GM12891 (cell line): Measurements from ENCODE around the gene PAX9.
"Not testable (repeated sequence)": the region's sequence is repeated elsewhere in the genome, so short reads cannot be mapped to it uniquely, and the experiment has no call there.

Source experiments
- DNase-seq: peaks from one replicate; pipeline ENCODE4 v3.0.0; 2011; ENCODE audit warnings: low spot score; ENCODE audit not compliant: insufficient read length
- FAIRE-seq: peaks from 2 replicates; lab custom pipeline; 2011; peaks lifted over from hg19 to GRCh38; lab: Jason Lieb, UNC
- PAX5 ChIP-seq: IDR thresholded peaks from 2 replicates; pipeline ENCODE4 v1.6.1; 2011; ENCODE audit warnings: low read length, moderate library complexity, mild to moderate bottlenecking; ENCODE audit not compliant: insufficient read depth, severe bottlenecking
- POLR2A ChIP-seq: IDR thresholded peaks from 2 replicates; pipeline ENCODE4 v1.6.1; 2011; ENCODE audit warnings: low read depth, low read length, control low read depth
- POLR2AphosphoS5 ChIP-seq: IDR thresholded peaks from 2 replicates; pipeline ENCODE4 v1.6.1; 2011; ENCODE audit warnings: low read depth, low read length, control low read depth
- POU2F2 ChIP-seq: IDR thresholded peaks from 2 replicates; pipeline ENCODE4 v1.6.1; 2011; ENCODE audit warnings: low read depth, mild to moderate bottlenecking, control low read depth, low read length, moderate library complexity
- SPI1 ChIP-seq: IDR thresholded peaks from 2 replicates; pipeline ENCODE4 v1.6.1; 2011; ENCODE audit warnings: low read depth, low read length, control low read depth
- TAF1 ChIP-seq: IDR thresholded peaks from 2 replicates; pipeline ENCODE4 v1.6.1; 2011; ENCODE audit warnings: low read depth, low read length, control low read depth

The PAX9 gene

DNA sequence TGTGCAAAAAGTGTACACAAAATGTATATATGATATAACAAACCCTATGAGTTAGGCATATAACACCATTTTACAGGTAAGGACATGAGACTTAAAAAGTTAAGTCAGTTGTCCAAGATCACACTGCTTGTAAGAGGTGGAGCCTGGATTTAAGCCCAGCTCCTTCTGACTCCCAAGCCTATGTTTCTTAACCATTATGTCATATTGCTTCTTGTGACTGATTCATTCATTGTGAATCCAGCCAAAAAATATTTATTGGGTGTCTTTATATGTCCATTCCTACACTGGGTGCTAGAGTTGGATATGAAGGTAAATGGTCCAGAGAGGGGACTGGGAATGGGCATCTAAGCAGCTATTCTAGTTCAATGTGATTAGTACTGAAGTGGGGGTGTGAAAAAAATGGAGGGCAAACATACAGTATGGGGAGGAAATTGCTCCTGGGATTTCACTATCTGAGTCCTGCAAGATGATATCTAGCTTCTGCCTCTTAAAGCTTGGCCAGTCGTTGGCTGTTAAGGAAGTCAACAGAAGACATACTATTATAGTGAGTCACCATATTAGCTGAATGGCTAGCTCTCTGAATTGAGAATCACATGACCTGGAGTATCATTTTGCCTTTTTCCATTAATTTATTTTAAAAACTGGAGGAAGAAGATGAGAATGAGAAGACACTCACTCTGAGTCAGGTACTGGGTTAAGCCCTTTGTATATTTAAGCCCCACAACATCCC is 28.8 kb downstream of the PAX9 start:
- DNase-seq: no peak
- TF ChIP-seq PAX5: no peak
- TF ChIP-seq POU2F2: no peak
- no peak for TF ChIP-seq POLR2AphosphoS5
- no peak for FAIRE-seq

DNA sequence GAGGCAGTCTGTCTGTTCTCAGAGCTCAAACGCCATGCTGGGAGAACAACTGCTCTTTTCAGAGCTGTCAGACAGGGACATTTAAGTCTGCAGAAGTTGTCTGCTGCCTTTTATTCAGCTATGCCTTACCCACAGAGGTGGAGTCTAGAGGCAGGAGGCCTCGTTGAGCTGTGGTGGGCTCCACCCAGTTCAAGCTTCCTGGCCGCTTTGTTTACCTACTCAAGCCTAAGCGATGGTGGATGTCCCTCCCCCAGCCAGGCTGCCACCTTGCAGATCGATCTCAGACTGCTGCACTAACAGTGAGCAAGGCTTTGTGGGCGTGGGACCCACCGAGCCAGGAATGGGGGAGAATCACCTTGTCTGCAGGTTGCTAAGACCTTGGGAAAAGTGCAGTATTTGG is 37.8 kb downstream of the PAX9 start:
- not testable (repeated sequence) for DNase-seq, FAIRE-seq

DNA sequence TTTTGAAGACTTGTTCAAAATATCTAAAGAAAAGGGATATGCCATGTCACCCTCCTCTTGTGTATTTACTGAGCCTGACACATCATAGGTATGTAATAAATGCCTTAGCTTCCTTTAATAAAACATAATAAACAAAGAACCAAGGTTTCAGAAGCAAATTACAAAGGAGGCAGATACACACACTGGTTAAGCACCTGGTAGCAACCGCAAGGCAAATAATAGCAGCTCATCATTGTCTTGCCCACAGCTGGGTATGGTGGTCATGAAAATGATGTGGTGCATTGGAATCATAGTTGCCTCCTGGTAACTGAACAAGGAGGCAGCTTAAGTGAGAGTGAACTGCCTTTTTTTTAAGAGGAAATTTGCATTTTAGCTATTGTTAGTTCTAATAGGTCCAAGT is 39.0 kb downstream of the PAX9 start:
- no peak for FAIRE-seq
- TF ChIP-seq POLR2A (no peak), POLR2AphosphoS5 (no peak), PAX5 (no peak), SPI1 (no peak), POU2F2 (no peak), TAF1 (no peak)

DNA sequence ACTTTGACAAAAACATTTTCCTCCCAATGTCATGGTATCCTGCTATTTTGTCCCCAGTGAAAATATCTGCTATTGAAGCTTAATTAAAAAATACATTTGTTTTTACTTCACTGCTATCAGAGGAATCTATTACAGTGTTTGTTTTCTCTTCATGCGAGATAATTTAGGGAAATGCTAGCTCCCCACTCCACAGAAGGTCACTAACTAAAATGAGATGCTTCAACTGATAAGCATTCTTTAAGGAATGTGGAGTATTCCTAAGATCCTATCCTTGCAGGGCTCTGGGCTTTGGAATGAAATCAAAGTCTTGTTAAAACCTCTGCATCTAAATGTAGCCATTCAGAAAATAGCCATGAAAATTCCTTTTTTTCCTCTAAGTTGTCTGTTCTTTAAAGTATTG is 39.5 kb downstream of the PAX9 start:
- DNase-seq (no peak), FAIRE-seq (no peak)

More for the DNA sequence above, 39.0 kb downstream of the PAX9 start:
- no peak for DNase-seq

DNA sequence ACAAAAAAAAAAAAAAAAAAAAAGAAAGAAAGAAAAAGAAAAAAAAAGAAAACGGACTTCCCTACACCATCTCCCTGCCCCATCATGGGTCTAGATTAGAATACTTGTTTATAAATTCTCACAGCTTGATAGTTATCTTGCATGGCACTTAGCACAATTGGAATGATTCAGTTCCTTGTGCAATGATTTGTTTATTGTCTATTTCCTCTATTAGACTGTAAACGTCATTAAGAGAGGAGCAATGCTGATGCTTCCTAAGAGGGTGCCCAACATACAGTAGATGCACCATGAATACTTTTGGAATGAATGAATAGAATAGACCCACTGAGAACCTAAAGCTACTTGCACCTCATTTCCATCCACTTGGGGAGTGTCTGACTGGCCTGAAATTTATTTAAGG is 40.8 kb downstream of the PAX9 start:
- TF ChIP-seq PAX5 (no peak), POU2F2 (no peak), TAF1 (no peak), SPI1 (no peak), POLR2AphosphoS5 (no peak), POLR2A (no peak)
- no peak for DNase-seq
- no peak for FAIRE-seq

More for the DNA sequence above, 39.5 kb downstream of the PAX9 start:
- TF ChIP-seq POLR2AphosphoS5 (no peak), POU2F2 (no peak), POLR2A (no peak), SPI1 (no peak), PAX5 (no peak)

DNA sequence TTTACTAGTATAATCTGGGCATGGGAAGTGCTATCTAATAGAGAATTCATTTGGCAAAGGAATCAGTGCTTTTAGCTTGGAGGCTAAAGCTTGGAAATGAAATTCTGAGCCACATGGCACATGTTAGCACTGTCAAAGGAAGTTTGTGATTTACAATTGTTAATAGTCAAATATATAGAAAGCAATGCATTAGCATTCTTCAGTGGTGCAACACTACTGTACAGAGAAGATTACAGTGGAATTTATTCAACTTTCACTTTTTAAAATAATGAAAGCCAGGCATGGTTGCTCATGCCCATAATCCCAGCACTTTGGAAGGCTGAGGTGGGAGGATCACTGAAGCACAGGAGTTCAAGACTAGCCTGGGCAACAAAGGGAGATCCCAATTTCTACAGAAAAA is 45.9 kb downstream of the PAX9 start:
- no peak for DNase-seq
- FAIRE-seq: no peak
- TF ChIP-seq TAF1: no peak
- no peak for TF ChIP-seq POLR2AphosphoS5
- TF ChIP-seq POLR2A: no peak
- no peak for TF ChIP-seq PAX5
- TF ChIP-seq SPI1: no peak
- no peak for TF ChIP-seq POU2F2

DNA sequence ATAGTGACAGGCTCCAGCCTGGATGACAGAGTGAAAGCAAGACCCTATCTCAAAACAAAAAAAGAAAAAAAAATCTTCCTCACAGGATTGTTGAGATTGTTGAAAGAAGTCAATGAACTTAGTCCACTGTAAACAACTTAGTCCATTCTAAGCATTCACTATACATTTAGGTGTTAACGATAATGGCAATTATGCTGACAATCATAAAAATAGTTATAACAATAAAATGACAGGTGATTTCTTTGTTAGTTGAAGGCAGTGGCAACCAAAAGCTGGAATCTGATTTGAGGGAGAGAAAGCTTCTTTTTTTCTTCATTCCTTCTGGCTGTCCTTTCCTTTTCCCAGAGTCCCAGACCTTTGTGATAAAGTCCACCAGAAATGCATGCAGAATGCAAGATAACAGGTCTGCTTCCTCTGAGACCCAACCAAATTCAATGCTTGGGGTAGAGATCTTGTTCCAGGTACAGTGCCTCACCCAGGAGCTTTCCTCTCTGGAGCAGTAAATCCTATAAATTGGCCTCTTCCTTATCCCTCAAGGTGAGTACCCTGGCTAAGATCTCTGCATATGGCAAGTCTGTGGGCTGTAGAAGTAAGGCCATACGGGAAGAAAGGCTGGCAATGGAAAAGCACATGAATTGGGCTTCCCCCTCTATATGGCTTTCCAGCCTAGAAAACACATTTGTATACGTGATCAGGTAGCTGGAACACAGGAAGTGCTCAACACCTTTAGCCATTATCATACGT is 52.5 kb downstream of the PAX9 start:
- TF ChIP-seq TAF1 (no peak), SPI1 (no peak), POLR2A (no peak), POU2F2 (no peak), PAX5 (no peak), POLR2AphosphoS5 (no peak)
- DNase-seq: no peak
- FAIRE-seq: no peak

DNA sequence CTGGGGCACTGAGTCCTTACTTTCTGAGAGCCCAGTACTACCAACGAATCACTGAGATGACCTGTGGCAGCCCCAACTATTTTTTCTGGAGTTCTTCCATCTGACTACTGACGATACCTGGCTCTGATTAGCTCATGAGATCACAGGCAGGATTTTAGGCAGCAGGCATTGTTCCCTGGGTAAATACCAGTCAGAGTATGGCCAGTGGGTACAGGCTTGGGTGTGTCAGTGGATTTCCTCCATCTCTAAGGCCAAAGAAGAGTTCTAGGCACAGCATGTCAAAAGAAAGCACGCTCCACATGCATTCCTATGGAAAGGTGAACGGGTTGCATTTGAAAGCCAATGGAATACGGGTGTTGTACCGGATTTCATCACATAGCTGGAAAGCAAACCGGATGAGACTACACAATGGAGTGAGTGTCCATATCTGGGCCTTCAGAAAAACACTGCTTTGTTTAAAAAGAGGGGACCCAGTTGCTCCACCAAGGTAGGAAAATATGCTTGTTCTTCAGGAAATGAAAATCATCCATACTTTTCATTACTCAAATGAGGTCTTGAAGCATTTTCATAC is 55.0 kb downstream of the PAX9 start:
- no peak for TF ChIP-seq SPI1
- TF ChIP-seq POU2F2: no peak
- TF ChIP-seq POLR2AphosphoS5: no peak
- no peak for TF ChIP-seq POLR2A
- TF ChIP-seq TAF1: no peak
- no peak for FAIRE-seq
- no peak for DNase-seq

DNA sequence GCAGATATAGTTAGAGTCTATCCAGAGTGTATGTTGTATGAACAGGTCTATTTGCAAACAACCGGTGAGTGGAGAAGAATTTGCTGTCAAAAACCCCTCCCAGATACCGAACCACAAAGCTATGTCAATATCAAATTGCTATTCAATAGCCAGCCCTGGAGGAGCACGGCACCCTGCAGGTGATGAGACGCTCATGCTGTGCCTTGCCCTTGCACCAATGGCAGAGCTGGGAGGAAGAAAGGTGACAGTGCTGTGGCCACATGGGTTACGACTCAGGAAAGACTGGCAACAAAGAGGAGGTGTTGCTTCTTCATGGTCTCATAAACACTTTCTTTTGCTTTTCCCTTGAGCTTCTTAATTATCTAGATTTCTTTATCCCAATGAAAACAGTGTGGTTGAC is 55.7 kb downstream of the PAX9 start:
- no peak for TF ChIP-seq TAF1
- TF ChIP-seq POLR2AphosphoS5: no peak
- no peak for TF ChIP-seq POLR2A
- no peak for TF ChIP-seq SPI1
- TF ChIP-seq POU2F2: no peak
- TF ChIP-seq PAX5: no peak
- FAIRE-seq (no peak), DNase-seq (no peak)

DNA sequence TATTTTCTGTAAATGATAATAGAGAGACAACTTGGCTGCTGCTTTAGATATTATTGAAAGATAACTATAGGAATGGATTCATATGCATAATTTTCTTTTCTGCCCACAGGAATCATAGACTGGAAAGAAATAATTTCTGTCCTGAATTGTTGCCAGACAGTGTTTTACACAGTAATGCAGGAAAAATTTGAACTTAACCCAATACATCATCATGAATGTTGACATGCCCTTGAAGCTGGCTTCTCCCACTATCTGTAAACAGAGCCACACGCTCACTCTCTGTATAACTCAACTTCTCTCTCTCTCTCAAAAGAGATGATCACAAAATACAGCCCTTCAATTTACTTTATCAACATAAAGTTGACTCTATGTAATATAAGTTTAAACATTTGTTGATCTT is 56.6 kb downstream of the PAX9 start:
- no peak for TF ChIP-seq POLR2AphosphoS5
- DNase-seq: no peak

More for the DNA sequence above, 56.6 kb downstream of the PAX9 start:
- no peak for FAIRE-seq
